ENCODE results near the gene DEFB123.
"Not testable (repeated sequence)": the region's sequence is repeated elsewhere in the genome, so short reads cannot be mapped to it uniquely, and the experiment has no call there.

Gene DEFB123

GRCh38 chr20:31440012-31440659 is at the start of gene DEFB123:
Gene DEFB123, plus strand, starts transcription at chr20:31440632. Its CDS starts 67 bp downstream, at chr20:31440699.
- Mint-ChIP-seq H3K4me1 (ENCODE audit: low read depth) (no peaks in the 10 kb centered on the region), H3K27ac (no peak within 1 kb of the TSS), H3K36me3 (ENCODE audit: low read depth) (no peaks in the 10 kb centered on the region), H3K4me3 (no peak within 1 kb of the TSS), H3K27me3 (peaks cover 8% of the 10 kb centered on the region), H3K9me3 (no peaks in the 10 kb centered on the region)
- intact Hi-C loops (cut with micrococcal nuclease) = no loop called here

GRCh38 chr20:31392836-31393235 is 47.6 kb upstream of the DEFB123 start:
- H3K27me3 Mint-ChIP-seq = peaks cover 2% of the 10 kb centered on the region
- no peaks in the 10 kb centered on the region for H3K9me3 Mint-ChIP-seq
- no peaks in the 10 kb centered on the region for H3K36me3 Mint-ChIP-seq (ENCODE audit: low read depth)

GRCh38 chr20:31394900-31395299 is 45.5 kb upstream of the DEFB123 start:
- H3K36me3 Mint-ChIP-seq (ENCODE audit: low read depth) = no peaks in the 10 kb centered on the region
- intact Hi-C loops (cut with micrococcal nuclease) = no loop called here
- peaks cover 2% of the 10 kb centered on the region for H3K27me3 Mint-ChIP-seq
- H3K4me3 Mint-ChIP-seq = no peak overlapping the region
- H3K27ac Mint-ChIP-seq = no peak overlapping the region
- H3K9me3 Mint-ChIP-seq = no peaks in the 10 kb centered on the region
- H3K4me1 Mint-ChIP-seq (ENCODE audit: low read depth) = no peaks in the 10 kb centered on the region

More at GRCh38 chr20:31392836-31393235, 47.6 kb upstream of the DEFB123 start:
- intact Hi-C loops (cut with micrococcal nuclease) = no loop called here
- H3K4me3 Mint-ChIP-seq = no peak overlapping the region
- H3K4me1 Mint-ChIP-seq (ENCODE audit: low read depth) = no peaks in the 10 kb centered on the region
- H3K27ac Mint-ChIP-seq = no peak overlapping the region

GRCh38 chr20:31403886-31404285 is 36.5 kb upstream of the DEFB123 start:
- intact Hi-C loops (cut with micrococcal nuclease) = no loop called here
- Mint-ChIP-seq H3K9me3 (no peaks in the 10 kb centered on the region), H3K36me3 (ENCODE audit: low read depth) (no peaks in the 10 kb centered on the region), H3K4me1 (ENCODE audit: low read depth) (no peaks in the 10 kb centered on the region), H3K27me3 (no peaks in the 10 kb centered on the region), H3K4me3 (no peak overlapping the region), H3K27ac (no peak overlapping the region)

GRCh38 chr20:31406115-31406514 is 34.3 kb upstream of the DEFB123 start, which contains the start of gene DEFB121:
Gene DEFB121, minus strand, starts transcription at chr20:31406215. Its CDS starts 63 bp downstream, at chr20:31406152.
- H3K27me3 Mint-ChIP-seq = no peaks in the 10 kb centered on the region
- no peak within 1 kb of the TSS for H3K27ac Mint-ChIP-seq
- no peak within 1 kb of the TSS for H3K4me3 Mint-ChIP-seq
- H3K4me1 Mint-ChIP-seq (ENCODE audit: low read depth) = no peaks in the 10 kb centered on the region
- no peaks in the 10 kb centered on the region for H3K9me3 Mint-ChIP-seq
- intact Hi-C loops (cut with micrococcal nuclease) = no loop called here
- no peaks in the 10 kb centered on the region for H3K36me3 Mint-ChIP-seq (ENCODE audit: low read depth)

GRCh38 chr20:31410011-31410410 is 30.4 kb upstream of the DEFB123 start:
- Mint-ChIP-seq H3K4me3 (no peak overlapping the region), H3K27ac (no peak overlapping the region), H3K9me3 (no peaks in the 10 kb centered on the region), H3K36me3 (ENCODE audit: low read depth) (no peaks in the 10 kb centered on the region), H3K27me3 (peaks cover 3% of the 10 kb centered on the region), H3K4me1 (ENCODE audit: low read depth) (no peaks in the 10 kb centered on the region)
- intact Hi-C loops (cut with micrococcal nuclease) = no loop called here

GRCh38 chr20:31414381-31414780 is 26.1 kb upstream of the DEFB123 start:
- Mint-ChIP-seq H3K4me3 (no peak overlapping the region), H3K27me3 (peaks cover 3% of the 10 kb centered on the region), H3K27ac (no peak overlapping the region), H3K36me3 (ENCODE audit: low read depth) (no peaks in the 10 kb centered on the region), H3K4me1 (ENCODE audit: low read depth) (no peaks in the 10 kb centered on the region), H3K9me3 (no peaks in the 10 kb centered on the region)
- intact Hi-C loops (cut with micrococcal nuclease) = no loop called here

GRCh38 chr20:31415653-31416052 is 24.8 kb upstream of the DEFB123 start:
- Mint-ChIP-seq H3K4me3 (no peak overlapping the region), H3K27me3 (peaks cover 5% of the 10 kb centered on the region), H3K27ac (no peak overlapping the region), H3K4me1 (ENCODE audit: low read depth) (no peaks in the 10 kb centered on the region), H3K36me3 (ENCODE audit: low read depth) (no peaks in the 10 kb centered on the region), H3K9me3 (no peaks in the 10 kb centered on the region)
- intact Hi-C loops (cut with micrococcal nuclease) = no loop called here

- H3K4me1 Mint-ChIP-seq (ENCODE audit: low read depth) = no peaks in the 10 kb centered on the region
- peaks cover 8% of the 10 kb centered on the region for H3K27me3 Mint-ChIP-seq
- intact Hi-C loops (cut with micrococcal nuclease) = no loop called here
- H3K4me3 Mint-ChIP-seq = no peak overlapping the region
- H3K36me3 Mint-ChIP-seq (ENCODE audit: low read depth) = no peaks in the 10 kb centered on the region
- H3K27ac Mint-ChIP-seq = no peak overlapping the region
- no peaks in the 10 kb centered on the region for H3K9me3 Mint-ChIP-seq
These were observed 22.1 kb upstream of the DEFB123 start for GRCh38 chr20:31418307-31418706.

- intact Hi-C loops (cut with micrococcal nuclease) = no loop called here
- H3K27me3 Mint-ChIP-seq = peaks cover 5% of the 10 kb centered on the region
- H3K4me3 Mint-ChIP-seq = no peak overlapping the region
- no peak overlapping the region for H3K27ac Mint-ChIP-seq
- H3K4me1 Mint-ChIP-seq (ENCODE audit: low read depth) = no peaks in the 10 kb centered on the region
- no peaks in the 10 kb centered on the region for H3K36me3 Mint-ChIP-seq (ENCODE audit: low read depth)
- H3K9me3 Mint-ChIP-seq = no peaks in the 10 kb centered on the region
These were observed 14.6 kb upstream of the DEFB123 start for GRCh38 chr20:31425797-31426196.

GRCh38 chr20:31426891-31427551 is 13.4 kb upstream of the DEFB123 start:
- H3K27ac Mint-ChIP-seq; H3K36me3 Mint-ChIP-seq (ENCODE audit: low read depth); H3K4me1 Mint-ChIP-seq (ENCODE audit: low read depth); intact Hi-C loops (cut with micrococcal nuclease); H3K9me3 Mint-ChIP-seq; H3K4me3 Mint-ChIP-seq; H3K27me3 Mint-ChIP-seq: not testable (repeated sequence)

- H3K27me3 Mint-ChIP-seq; H3K27ac Mint-ChIP-seq; H3K4me3 Mint-ChIP-seq; intact Hi-C loops (cut with micrococcal nuclease); H3K4me1 Mint-ChIP-seq (ENCODE audit: low read depth); H3K9me3 Mint-ChIP-seq; H3K36me3 Mint-ChIP-seq (ENCODE audit: low read depth): not testable (repeated sequence)
These were observed 12.9 kb upstream of the DEFB123 start for GRCh38 chr20:31427576-31427975.

- intact Hi-C loops (cut with micrococcal nuclease) = no loop called here
- Mint-ChIP-seq H3K9me3 (no peaks in the 10 kb centered on the region), H3K27me3 (peaks cover 5% of the 10 kb centered on the region), H3K27ac (no peak overlapping the region), H3K36me3 (ENCODE audit: low read depth) (no peaks in the 10 kb centered on the region), H3K4me1 (ENCODE audit: low read depth) (no peaks in the 10 kb centered on the region), H3K4me3 (no peak overlapping the region)
These were observed 9.8 kb upstream of the DEFB123 start for GRCh38 chr20:31430568-31431115.

- Mint-ChIP-seq H3K9me3 (no peaks in the 10 kb centered on the region), H3K27me3 (peaks cover 2% of the 10 kb centered on the region), H3K4me3 (no peak overlapping the region), H3K27ac (no peak overlapping the region), H3K4me1 (ENCODE audit: low read depth) (no peaks in the 10 kb centered on the region), H3K36me3 (ENCODE audit: low read depth) (no peaks in the 10 kb centered on the region)
- intact Hi-C loops (cut with micrococcal nuclease) = no loop called here
These were observed 5.8 kb downstream of the DEFB123 start for GRCh38 chr20:31446084-31446819.
